HepG2 (cell line): Measurements from ENCODE around the gene B4GALT5. TPM values are rescaled to one million over a fixed set of nuclear protein-coding genes. Genes with fewer than 3 reads are reported as not detected.

Source experiments
- ESRRA ChIP-seq: sonication (generic); formaldehyde crosslinking; IDR thresholded peaks from 2 replicates; pipeline ENCODE4 v1.5.1; 2020; ENCODE audit warnings: mild to moderate bottlenecking, low read depth, missing genetic modification reagents
- GTF3A ChIP-seq: sonication (generic); formaldehyde crosslinking; conservative IDR thresholded peaks from 2 replicates; pipeline ENCODE4 v1.4.0; 2020; ENCODE audit warnings: mild to moderate bottlenecking, missing genetic modification reagents
- HOXA3 ChIP-seq: sonication (generic); formaldehyde crosslinking; IDR thresholded peaks from 2 replicates; pipeline ENCODE4 v1.5.0; 2020; ENCODE audit warnings: missing genetic modification reagents
- MEIS2 ChIP-seq: sonication (generic); formaldehyde crosslinking; IDR thresholded peaks from 2 replicates; pipeline ENCODE4 v1.9.0; 2021; ENCODE audit warnings: mild to moderate bottlenecking, missing genetic modification reagents
- NFKB2 ChIP-seq: sonication (generic); formaldehyde crosslinking; IDR thresholded peaks from 2 replicates; pipeline ENCODE4 v1.4.0; 2020; ENCODE audit warnings: missing genetic modification reagents, borderline replicate concordance
- REPIN1 ChIP-seq: sonication (generic); formaldehyde crosslinking; IDR thresholded peaks from 2 replicates; pipeline ENCODE4 v1.8.0; 2022; ENCODE audit warnings: missing genetic modification reagents, low read depth, mild to moderate bottlenecking, borderline replicate concordance
- RFX1 ChIP-seq: fragments of 450-650 bp; IDR thresholded peaks from 2 replicates; pipeline ENCODE4 v1.6.1; 2017
- SATB2 ChIP-seq: sonication (generic); formaldehyde crosslinking; IDR thresholded peaks from 2 replicates; pipeline ENCODE4 v1.5.0; 2020; ENCODE audit warnings: missing genetic modification reagents
- SP4 ChIP-seq: sonication (generic); formaldehyde crosslinking; IDR thresholded peaks from 2 replicates; pipeline ENCODE4 v1.8.1; 2023; ENCODE audit warnings: mild to moderate bottlenecking, missing genetic modification reagents
- TCF7 ChIP-seq: sonication (generic); IDR thresholded peaks from 2 replicates; pipeline ENCODE4 v1.6.1; 2016; ENCODE audit warnings: antibody characterized with exemption, low read depth
- TSC22D2 ChIP-seq: sonication (generic); formaldehyde crosslinking; IDR thresholded peaks from 2 replicates; pipeline ENCODE4 v1.5.1; 2020; ENCODE audit warnings: missing genetic modification reagents, mild to moderate bottlenecking, borderline replicate concordance
- ZNF616 ChIP-seq: sonication (generic); formaldehyde crosslinking; IDR thresholded peaks from 2 replicates; pipeline ENCODE4 v1.5.0; 2020; ENCODE audit warnings: low read depth, mild to moderate bottlenecking, missing genetic modification reagents
- ZNF780A ChIP-seq: sonication (generic); formaldehyde crosslinking; IDR thresholded peaks from 2 replicates; pipeline ENCODE4 v1.8.0; 2022; ENCODE audit warnings: mild to moderate bottlenecking, missing genetic modification reagents, moderate library complexity
- ZNF83 ChIP-seq: sonication (generic); formaldehyde crosslinking; IDR thresholded peaks from 2 replicates; pipeline ENCODE4 v1.4.0; 2020; ENCODE audit warnings: missing genetic modification reagents, mild to moderate bottlenecking, borderline replicate concordance
- ZSCAN29 ChIP-seq: sonication (generic); formaldehyde crosslinking; conservative IDR thresholded peaks from 2 replicates; pipeline ENCODE4 v1.4.0; 2020; ENCODE audit warnings: mild to moderate bottlenecking, missing genetic modification reagents
- ZZZ3 ChIP-seq: sonication (generic); formaldehyde crosslinking; IDR thresholded peaks from 2 replicates; pipeline ENCODE4 v1.4.0; 2020; ENCODE audit warnings: missing genetic modification reagents, mild to moderate bottlenecking, borderline replicate concordance
- polyA plus RNA-seq, 8 experiments: library from polyadenylated mRNA; depleted of rRNA in 3 of 8; stranded (reverse) in 7 of 8; unstranded in 1 of 8; fragments of >200 nt; fragmentation: Illumina TruSeq in 4 of 8; extraction: Trizol in 4 of 8; gene quantifications; 2 replicates each; pipeline versions ENCODE4 v1.2.1 to v1.2.3, GENCODE V29; 2011 to 2016; ENCODE audit warnings: low read depth in 4 of 8, missing spikeins in 1 of 8, mixed read lengths in 1 of 8; ENCODE audit not compliant: insufficient read depth in 1 of 8
- total RNA-seq, 5 experiments: library from RNA; depleted of rRNA; stranded (reverse); fragments of >200 nt; fragmentation: Illumina TruSeq; extraction: Trizol; gene quantifications; 2 replicates each; pipeline ENCODE4 v1.2.3, GENCODE V29; 2016; ENCODE audit warnings: low read depth in 1 of 5
- TF ChIP-seq, protein P1 (sequence below): sonication (generic); formaldehyde crosslinking; IDR thresholded peaks from 2 replicates; pipeline ENCODE4 v1.4.0; 2020; ENCODE audit warnings: missing genetic modification reagents; ENCODE audit errors: not compliant biosample characterization
- TF ChIP-seq, protein P2 (sequence below), 2 experiments: sonication (generic) in 1 of 2; formaldehyde crosslinking in 1 of 2; IDR thresholded peaks; 2 replicates each; pipeline versions ENCODE4 v1.5.1 to v1.6.1; 2011 to 2020; ENCODE audit warnings: borderline replicate concordance in 1 of 2, low read depth in 1 of 2, low read length in 1 of 2, mild to moderate bottlenecking in 1 of 2, missing genetic modification reagents in 1 of 2, moderate library complexity in 1 of 2
- TF ChIP-seq, protein P3 (sequence below): sonication (generic); formaldehyde crosslinking; IDR thresholded peaks from 2 replicates; pipeline ENCODE4 v1.5.0; 2020; ENCODE audit warnings: mild to moderate bottlenecking, missing genetic modification reagents
- TF ChIP-seq, protein P4 (sequence below): sonication (generic); formaldehyde crosslinking; IDR thresholded peaks from 2 replicates; pipeline ENCODE4 v1.4.0; 2020; ENCODE audit warnings: low read depth, mild to moderate bottlenecking, missing genetic modification reagents
- TF ChIP-seq, protein P5 (sequence below): IDR thresholded peaks from 2 replicates; pipeline ENCODE4 v1.6.1; 2016; ENCODE audit warnings: mild to moderate bottlenecking, missing biosample characterization, missing genetic modification reagents

The B4GALT5 gene
- total and polyA plus RNA-seq, 2 of the 13 experiments (the other 11 are each of a cell fraction or from before 2014, with no cell fraction given) = 27.3 to 30.9 TPM

DNA sequence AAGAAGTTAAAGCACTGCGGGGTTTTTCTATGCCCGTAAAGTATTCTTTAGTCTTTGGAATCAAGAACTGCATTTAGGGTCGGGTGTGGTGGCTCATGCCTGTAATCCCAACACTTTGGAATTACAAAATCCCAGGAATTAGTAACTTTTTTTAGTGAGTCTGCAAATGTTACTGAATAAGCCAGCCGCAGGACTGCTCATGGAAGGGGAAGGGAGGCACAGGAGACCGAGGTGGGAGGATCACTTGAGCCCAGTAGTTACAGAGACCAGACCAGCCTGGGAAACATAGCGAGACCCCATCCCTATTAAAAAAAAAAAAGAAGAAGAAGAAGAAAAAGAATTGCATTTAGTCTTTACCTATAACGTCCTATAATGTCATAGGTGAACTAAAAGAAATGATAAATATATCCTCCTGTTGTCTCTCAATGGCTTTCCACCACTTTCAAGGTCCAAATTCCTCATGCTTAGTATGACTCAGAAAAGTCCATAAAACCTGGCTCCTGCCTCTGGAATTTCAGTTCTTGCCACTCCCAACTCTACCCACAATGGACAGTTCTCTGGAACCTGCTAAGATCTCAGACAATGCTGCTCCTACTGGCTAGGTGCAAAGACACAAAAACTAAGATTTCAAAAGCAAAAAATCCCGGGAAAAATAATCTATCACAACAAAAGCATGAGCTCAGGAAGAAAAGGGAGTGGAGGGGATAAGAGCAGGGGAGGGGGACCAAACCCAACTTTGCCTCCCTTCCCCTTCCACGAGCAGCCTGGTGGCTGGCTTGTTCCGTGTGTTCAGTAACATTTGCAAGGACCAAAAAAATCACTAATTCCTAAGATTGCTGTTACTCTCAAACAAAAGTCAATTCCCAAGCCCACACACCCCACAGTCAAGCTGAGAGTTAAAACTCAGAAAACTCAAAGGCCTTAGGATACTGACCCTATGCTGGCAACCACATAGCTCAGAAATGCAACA lies 39.0 kb downstream of the B4GALT5 start (continued):
- TF ChIP-seq, protein P1, sequence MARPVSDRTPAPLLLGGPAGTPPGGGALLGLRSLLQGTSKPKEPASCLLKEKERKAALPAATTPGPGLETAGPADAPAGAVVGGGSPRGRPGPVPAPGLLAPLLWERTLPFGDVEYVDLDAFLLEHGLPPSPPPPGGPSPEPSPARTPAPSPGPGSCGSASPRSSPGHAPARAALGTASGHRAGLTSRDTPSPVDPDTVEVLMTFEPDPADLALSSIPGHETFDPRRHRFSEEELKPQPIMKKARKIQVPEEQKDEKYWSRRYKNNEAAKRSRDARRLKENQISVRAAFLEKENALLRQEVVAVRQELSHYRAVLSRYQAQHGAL (CRISPR knock-in tag) = no peak
- TF ChIP-seq, protein P2, sequence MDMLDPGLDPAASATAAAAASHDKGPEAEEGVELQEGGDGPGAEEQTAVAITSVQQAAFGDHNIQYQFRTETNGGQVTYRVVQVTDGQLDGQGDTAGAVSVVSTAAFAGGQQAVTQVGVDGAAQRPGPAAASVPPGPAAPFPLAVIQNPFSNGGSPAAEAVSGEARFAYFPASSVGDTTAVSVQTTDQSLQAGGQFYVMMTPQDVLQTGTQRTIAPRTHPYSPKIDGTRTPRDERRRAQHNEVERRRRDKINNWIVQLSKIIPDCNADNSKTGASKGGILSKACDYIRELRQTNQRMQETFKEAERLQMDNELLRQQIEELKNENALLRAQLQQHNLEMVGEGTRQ (IDR thresholded peaks at IDR 0.05; ENCODE audit: low read depth, low read length) = no peak
- TF ChIP-seq, protein P2 (CRISPR knock-in tag; IDR thresholded peaks at IDR 0.05; ENCODE audit: borderline replicate concordance) = no peak
- TF ChIP-seq SP4 (no peak), ZNF616 (no peak), ZNF83 (CRISPR knock-in tag) (no peak), TCF7 (no peak), ESRRA (CRISPR knock-in tag) (no peak; the same call in 1 of the 2 replicates), REPIN1 (no peak; the same call in 1 of the 2 replicates), RFX1 (no peak), ZZZ3 (no peak), ZSCAN29 (CRISPR knock-in tag) (no peak; the same call in 1 of the 2 replicates), GTF3A (CRISPR knock-in tag) (no peak), NFKB2 (no peak), MEIS2 (CRISPR knock-in tag) (no peak), HOXA3 (CRISPR knock-in tag) (peak; percentile 74), SATB2 (CRISPR knock-in tag) (no peak), ZNF780A (no peak), TSC22D2 (CRISPR knock-in tag) (no peak)
- TF ChIP-seq, protein P3, sequence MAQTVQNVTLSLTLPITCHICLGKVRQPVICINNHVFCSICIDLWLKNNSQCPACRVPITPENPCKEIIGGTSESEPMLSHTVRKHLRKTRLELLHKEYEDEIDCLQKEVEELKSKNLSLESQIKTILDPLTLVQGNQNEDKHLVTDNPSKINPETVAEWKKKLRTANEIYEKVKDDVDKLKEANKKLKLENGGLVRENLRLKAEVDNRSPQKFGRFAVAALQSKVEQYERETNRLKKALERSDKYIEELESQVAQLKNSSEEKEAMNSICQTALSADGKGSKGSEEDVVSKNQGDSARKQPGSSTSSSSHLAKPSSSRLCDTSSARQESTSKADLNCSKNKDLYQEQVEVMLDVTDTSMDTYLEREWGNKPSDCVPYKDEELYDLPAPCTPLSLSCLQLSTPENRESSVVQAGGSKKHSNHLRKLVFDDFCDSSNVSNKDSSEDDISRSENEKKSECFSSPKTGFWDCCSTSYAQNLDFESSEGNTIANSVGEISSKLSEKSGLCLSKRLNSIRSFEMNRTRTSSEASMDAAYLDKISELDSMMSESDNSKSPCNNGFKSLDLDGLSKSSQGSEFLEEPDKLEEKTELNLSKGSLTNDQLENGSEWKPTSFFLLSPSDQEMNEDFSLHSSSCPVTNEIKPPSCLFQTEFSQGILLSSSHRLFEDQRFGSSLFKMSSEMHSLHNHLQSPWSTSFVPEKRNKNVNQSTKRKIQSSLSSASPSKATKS (CRISPR knock-in tag) = no peak
- TF ChIP-seq, protein P4, sequence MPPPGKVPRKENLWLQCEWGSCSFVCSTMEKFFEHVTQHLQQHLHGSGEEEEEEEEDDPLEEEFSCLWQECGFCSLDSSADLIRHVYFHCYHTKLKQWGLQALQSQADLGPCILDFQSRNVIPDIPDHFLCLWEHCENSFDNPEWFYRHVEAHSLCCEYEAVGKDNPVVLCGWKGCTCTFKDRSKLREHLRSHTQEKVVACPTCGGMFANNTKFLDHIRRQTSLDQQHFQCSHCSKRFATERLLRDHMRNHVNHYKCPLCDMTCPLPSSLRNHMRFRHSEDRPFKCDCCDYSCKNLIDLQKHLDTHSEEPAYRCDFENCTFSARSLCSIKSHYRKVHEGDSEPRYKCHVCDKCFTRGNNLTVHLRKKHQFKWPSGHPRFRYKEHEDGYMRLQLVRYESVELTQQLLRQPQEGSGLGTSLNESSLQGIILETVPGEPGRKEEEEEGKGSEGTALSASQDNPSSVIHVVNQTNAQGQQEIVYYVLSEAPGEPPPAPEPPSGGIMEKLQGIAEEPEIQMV = no peak
- TF ChIP-seq, protein P5, sequence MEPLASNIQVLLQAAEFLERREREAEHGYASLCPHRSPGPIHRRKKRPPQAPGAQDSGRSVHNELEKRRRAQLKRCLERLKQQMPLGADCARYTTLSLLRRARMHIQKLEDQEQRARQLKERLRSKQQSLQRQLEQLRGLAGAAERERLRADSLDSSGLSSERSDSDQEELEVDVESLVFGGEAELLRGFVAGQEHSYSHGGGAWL = no peak
